GM06990 (cell line): Measurements from ENCODE around the gene TXN2.

ENCODE experiments used
- DNase-seq: peaks from one replicate; pipeline ENCODE4 v3.0.0-alpha.2; 2011; ENCODE audit not compliant: insufficient read length; ENCODE audit errors: extremely low read depth
- H3K27me3 ChIP-seq: replicated peaks from 2 replicates; pipeline ENCODE4 v1.6.0; 2011; ENCODE audit warnings: low read length; ENCODE audit not compliant: control insufficient read depth, insufficient read depth
- H3K36me3 ChIP-seq: 2 replicates; pipeline ENCODE4 v1.5.1; 2011; ENCODE audit warnings: low read length; ENCODE audit not compliant: control insufficient read depth, insufficient read depth
- H3K4me3 ChIP-seq: replicated peaks from 2 replicates; pipeline ENCODE4 v1.5.1; 2011; ENCODE audit warnings: low read depth, mild to moderate bottlenecking, control low read depth, low read length
- TF ChIP-seq, protein P1 (sequence below): IDR thresholded peaks from 2 replicates; pipeline ENCODE4 v1.5.1; 2011; ENCODE audit warnings: low read length, control low read depth, mild to moderate bottlenecking, inconsistent platforms; ENCODE audit not compliant: insufficient read depth, poor library complexity, severe bottlenecking

The TXN2 gene

DNA sequence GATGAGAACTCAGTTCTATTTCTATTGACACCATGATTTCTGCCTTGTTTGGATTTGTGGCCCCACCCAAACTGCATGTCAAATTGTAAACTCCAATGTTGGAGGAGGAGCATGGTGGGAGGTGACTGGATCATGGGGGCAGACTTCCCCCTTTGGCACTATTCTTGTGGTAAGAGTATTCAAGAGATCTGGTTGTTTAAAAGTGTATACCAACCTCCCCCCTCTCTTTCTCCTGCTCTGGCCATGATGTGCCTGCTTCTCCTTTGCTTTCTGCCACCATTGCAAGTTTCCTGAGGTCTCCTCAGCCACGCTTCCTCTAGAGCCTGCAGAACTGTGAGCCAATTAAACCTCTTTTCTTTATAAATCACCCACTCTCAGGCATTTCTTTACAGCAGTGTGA is 33.3 kb upstream of the TXN2 start:
- TF ChIP-seq, protein P1, sequence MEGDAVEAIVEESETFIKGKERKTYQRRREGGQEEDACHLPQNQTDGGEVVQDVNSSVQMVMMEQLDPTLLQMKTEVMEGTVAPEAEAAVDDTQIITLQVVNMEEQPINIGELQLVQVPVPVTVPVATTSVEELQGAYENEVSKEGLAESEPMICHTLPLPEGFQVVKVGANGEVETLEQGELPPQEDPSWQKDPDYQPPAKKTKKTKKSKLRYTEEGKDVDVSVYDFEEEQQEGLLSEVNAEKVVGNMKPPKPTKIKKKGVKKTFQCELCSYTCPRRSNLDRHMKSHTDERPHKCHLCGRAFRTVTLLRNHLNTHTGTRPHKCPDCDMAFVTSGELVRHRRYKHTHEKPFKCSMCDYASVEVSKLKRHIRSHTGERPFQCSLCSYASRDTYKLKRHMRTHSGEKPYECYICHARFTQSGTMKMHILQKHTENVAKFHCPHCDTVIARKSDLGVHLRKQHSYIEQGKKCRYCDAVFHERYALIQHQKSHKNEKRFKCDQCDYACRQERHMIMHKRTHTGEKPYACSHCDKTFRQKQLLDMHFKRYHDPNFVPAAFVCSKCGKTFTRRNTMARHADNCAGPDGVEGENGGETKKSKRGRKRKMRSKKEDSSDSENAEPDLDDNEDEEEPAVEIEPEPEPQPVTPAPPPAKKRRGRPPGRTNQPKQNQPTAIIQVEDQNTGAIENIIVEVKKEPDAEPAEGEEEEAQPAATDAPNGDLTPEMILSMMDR = no peak
- Histone ChIP-seq H3K4me3 (no peak overlapping the region), H3K27me3 (no peaks in the 10 kb centered on the region), H3K36me3 (peaks cover 56% of the 10 kb centered on the region)
- DNase-seq = no peak

DNA sequence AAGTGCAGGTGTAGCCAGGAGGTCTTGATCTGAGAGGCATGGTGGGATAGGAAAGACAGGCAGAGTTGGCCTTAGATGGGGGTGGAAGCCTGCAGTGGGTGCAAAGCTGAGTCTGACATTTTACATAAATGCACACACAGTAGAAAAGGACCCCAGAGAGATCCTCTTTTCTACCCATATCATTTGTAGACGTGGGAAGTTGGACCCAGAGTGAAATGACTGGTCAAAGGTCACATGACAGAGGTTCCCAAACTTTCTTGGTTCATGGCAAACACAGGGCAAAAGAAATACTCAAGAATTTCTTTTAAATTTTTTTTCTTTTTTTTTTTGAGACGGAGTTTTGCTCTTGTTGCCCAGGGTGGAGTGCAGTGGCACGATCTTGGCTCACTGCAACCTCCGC is 31.6 kb upstream of the TXN2 start:
- TF ChIP-seq, protein P1 = no peak
- Histone ChIP-seq H3K36me3 (peaks cover 44% of the 10 kb centered on the region), H3K4me3 (no peak overlapping the region), H3K27me3 (no peaks in the 10 kb centered on the region)
- no peak for DNase-seq

DNA sequence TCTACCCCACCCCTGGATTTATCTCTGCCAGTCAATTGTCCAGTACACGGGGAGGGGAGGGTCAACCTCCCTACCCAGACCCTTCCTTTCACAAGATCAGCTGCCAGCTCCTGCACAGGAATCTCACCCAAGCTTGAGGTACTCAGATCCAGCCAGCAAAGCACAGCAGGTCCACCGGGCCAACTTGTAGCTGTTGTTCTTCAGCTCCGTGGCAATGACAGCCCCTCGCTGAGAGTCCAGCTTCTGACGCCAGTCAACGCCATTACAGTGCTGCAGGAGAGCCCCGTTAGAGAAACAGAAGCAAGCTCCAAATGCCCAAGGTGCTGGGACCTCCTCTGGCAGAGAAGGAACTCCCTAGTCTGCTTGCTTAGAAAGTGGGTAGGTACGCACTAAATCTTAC is 30.9 kb upstream of the TXN2 start:
- TF ChIP-seq, protein P1 = no peak
- no peak overlapping the region for H3K4me3 ChIP-seq
- H3K36me3 ChIP-seq = peaks cover 43% of the 10 kb centered on the region
- DNase-seq = no peak
- H3K27me3 ChIP-seq = no peaks in the 10 kb centered on the region

DNA sequence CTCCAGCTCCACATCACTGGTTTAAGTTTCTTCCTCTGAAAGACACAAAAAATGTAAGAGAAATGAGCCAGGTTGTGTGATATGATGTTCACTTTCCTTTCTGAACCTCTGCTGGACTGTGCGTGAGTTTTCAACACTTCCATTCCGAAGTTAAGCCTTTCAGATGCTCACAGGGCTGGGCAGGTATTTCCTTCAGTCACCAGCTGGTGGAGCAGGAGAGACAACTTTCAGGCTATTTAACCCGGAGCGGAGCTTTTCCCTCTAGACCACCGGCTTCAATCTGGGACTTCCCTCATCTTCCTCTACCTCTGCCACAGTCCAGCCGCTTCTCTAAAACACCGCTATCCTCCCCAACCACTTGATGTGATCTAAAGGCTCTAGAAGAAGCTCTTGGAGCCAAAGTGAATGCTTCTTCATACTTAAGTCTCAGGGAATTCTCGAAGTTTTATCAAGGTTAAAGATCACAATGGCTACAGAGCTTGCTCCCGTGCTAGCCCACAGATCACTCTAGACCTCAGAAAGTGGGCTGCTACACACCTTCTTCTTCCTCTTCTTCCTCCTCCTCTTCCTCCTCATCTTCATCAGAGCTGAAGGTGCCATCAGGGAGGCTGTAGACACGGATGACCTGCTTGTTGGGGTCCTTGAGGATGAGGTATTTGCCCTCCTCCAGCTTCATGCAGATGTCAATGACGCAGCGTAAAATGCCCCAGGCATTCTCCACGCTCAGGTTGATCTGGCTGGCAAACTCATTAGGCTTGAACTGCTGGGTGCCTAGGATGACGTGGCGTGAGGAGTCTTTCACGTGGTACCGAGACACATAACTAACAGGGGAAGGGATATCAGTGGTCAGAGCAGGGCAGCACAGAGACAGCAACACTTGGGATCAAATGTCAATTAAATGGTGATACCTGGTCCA is 29.8 kb upstream of the TXN2 start:
- TF ChIP-seq, protein P1 = peak; percentile 68
- peaks cover 33% of the 10 kb centered on the region for H3K36me3 ChIP-seq
- no peaks in the 10 kb centered on the region for H3K27me3 ChIP-seq
- no peak overlapping the region for H3K4me3 ChIP-seq
- no peak for DNase-seq

DNA sequence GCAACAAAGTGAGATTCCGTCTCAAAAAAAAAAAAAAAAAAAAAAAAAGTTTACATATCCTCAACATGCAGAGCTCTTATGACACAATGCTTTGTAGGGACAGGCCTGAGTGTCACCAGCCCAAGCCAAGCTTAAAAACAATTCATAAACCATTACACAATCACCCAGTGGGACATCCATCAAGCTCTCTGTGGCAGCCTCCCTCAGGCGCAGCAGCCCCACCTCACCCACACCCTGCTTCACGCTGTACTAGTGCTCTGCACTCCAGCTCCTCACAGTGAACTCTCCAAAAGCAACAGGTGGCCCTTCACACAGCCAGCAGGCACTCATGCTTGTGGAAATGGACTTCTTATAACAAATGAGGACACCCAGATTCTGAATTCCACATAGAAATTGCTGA is 28.9 kb upstream of the TXN2 start:
- Histone ChIP-seq H3K4me3 (no peak overlapping the region), H3K36me3 (peaks cover 29% of the 10 kb centered on the region), H3K27me3 (no peaks in the 10 kb centered on the region)
- TF ChIP-seq, protein P1 = no peak
- DNase-seq = no peak
